Measurements from ENCODE around the gene MAP2K5. TPM values are rescaled to one million over a fixed set of nuclear protein-coding genes. Genes with fewer than 3 reads are reported as not detected.

Gene MAP2K5
- total RNA-seq, 1 donor from 2014 or later = 19.6 TPM

GRCh38 chr15:67736810-67737209, 194.3 kb downstream of the MAP2K5 start:
- Mint-ChIP-seq H3K36me3 (ENCODE audit: low read depth) (no peaks in the 10 kb centered on the region), H3K9me3 (no peaks in the 10 kb centered on the region), H3K4me3 (no peak overlapping the region), H3K27ac (ENCODE audit: unreplicated experiment) (no peak overlapping the region), H3K4me1 (peaks cover 1% of the 10 kb centered on the region), H3K27me3 (ENCODE audit: low read depth) (peaks cover 2% of the 10 kb centered on the region)
- no peak for DNase-seq (ENCODE audit: low read depth, low spot score)
- no peak for TF ChIP-seq CTCF (conservative IDR thresholded peaks at IDR 0.05)

GRCh38 chr15:67738056-67738455, 195.6 kb downstream of the MAP2K5 start:
- Mint-ChIP-seq H3K4me1 (no peaks in the 10 kb centered on the region), H3K27me3 (ENCODE audit: low read depth) (no peaks in the 10 kb centered on the region), H3K4me3 (no peak overlapping the region), H3K36me3 (ENCODE audit: low read depth) (no peaks in the 10 kb centered on the region), H3K27ac (ENCODE audit: unreplicated experiment) (no peak overlapping the region), H3K9me3 (no peaks in the 10 kb centered on the region)
- TF ChIP-seq CTCF (conservative IDR thresholded peaks at IDR 0.05) = no peak
- DNase-seq (ENCODE audit: low read depth, low spot score) = no peak

- Mint-ChIP-seq H3K4me3 (no peak overlapping the region), H3K27ac (ENCODE audit: unreplicated experiment) (no peak overlapping the region), H3K9me3 (no peaks in the 10 kb centered on the region), H3K27me3 (ENCODE audit: low read depth) (no peaks in the 10 kb centered on the region), H3K4me1 (no peaks in the 10 kb centered on the region), H3K36me3 (ENCODE audit: low read depth) (no peaks in the 10 kb centered on the region)
- DNase-seq (ENCODE audit: low read depth, low spot score) = no peak
- TF ChIP-seq CTCF (conservative IDR thresholded peaks at IDR 0.05) = no peak
Observed at GRCh38 chr15:67740405-67740804, 197.9 kb downstream of the MAP2K5 start.

GRCh38 chr15:67741308-67741707, 198.8 kb downstream of the MAP2K5 start:
- H3K27ac Mint-ChIP-seq (ENCODE audit: unreplicated experiment) = no peak overlapping the region
- H3K4me1 Mint-ChIP-seq = no peaks in the 10 kb centered on the region
- no peak for DNase-seq (ENCODE audit: low read depth, low spot score)
- no peak overlapping the region for H3K4me3 Mint-ChIP-seq
- H3K36me3 Mint-ChIP-seq (ENCODE audit: low read depth) = no peaks in the 10 kb centered on the region
- TF ChIP-seq CTCF (conservative IDR thresholded peaks at IDR 0.05) = no peak
- H3K27me3 Mint-ChIP-seq (ENCODE audit: low read depth) = no peaks in the 10 kb centered on the region
- H3K9me3 Mint-ChIP-seq = no peaks in the 10 kb centered on the region

- Mint-ChIP-seq H3K4me1 (no peaks in the 10 kb centered on the region), H3K9me3 (no peaks in the 10 kb centered on the region), H3K27ac (ENCODE audit: unreplicated experiment) (no peak overlapping the region), H3K4me3 (no peak overlapping the region), H3K36me3 (ENCODE audit: low read depth) (no peaks in the 10 kb centered on the region), H3K27me3 (ENCODE audit: low read depth) (no peaks in the 10 kb centered on the region)
- DNase-seq (ENCODE audit: low read depth, low spot score) = no peak
- TF ChIP-seq CTCF (conservative IDR thresholded peaks at IDR 0.05) = no peak
Observed at GRCh38 chr15:67743558-67743957, 201.1 kb downstream of the MAP2K5 start.

Data from neural crest cell (in vitro differentiated cells).